ENCODE results near the gene LSM8. TPM values are rescaled to one million over a fixed set of nuclear protein-coding genes. Genes with fewer than 3 reads are reported as not detected.

LSM8 gene
- total and polyA plus RNA-seq, 8 donors: 0.58 to 58.0 (median 27.6) TPM

Other genes with a start within 250 kb of the LSM8 start
- gene ANKRD7, start 40.5 kb downstream of the LSM8 start, total RNA-seq: 1 to 10 TPM in 2 of 5 donors, not detected in 3; 2.0 to 4.2 TPM
- gene ANKRD7, start 40.5 kb downstream of the LSM8 start, polyA plus RNA-seq: 1 to 10 TPM in 1 of 3 donors, not detected in 2; 1.3 TPM